ENCODE measurements around the gene NFATC1.

NFATC1 gene

GRCh38 chr18:79543861-79544385 lies 148.2 kb downstream of the NFATC1 start:
- no peak for DNase-seq

DNA sequence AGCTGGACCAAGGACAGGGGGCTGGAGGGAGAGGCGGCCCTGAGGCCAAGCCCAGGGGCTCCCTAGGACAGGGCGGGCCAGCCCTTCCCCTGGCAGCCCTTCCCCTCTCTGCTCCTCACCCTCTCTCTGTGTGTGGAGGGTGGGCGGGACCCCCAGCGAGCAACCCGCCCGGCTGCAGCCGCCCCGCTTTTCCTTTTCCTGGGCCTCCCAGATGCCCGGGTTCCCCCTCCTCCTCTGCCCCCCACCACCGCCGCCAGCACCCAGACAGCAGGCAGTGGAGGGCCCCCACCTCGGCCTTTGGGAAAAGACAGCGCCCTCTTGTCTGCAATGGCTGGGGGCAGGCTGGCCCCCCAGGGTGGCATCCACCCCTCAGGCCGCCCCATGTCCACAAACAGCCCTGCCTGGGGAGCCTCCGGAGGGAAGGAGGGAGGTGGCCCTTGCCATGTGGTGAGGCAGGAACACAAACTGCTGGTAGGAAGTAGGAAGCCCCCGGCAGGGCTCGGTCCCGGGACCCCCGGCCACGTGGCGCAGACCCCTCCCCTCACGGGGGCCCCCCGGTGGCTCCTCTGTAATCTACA lies 148.7 kb downstream of the NFATC1 start:
- no peak for DNase-seq

DNA sequence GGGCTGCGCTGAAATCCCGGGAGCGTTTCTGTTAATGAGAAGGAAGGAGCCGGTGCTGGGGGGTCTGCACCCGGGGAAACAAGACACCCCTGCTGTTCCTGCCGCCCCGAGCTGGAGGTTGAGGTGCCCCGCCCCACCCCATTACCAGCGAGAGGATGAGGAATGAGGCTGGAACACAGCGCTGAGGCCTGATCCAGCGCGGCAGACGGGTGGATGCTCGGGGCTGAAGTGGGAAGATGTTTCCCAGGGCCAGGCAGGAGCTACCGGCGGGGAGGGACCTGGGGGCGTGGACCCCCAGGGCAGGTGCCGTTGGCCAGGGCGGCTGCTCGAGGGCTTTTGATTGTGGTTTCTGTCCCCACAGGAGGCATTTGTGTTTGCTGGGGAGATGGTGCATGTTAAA lies 149.5 kb downstream of the NFATC1 start:
- no peak for DNase-seq

DNA sequence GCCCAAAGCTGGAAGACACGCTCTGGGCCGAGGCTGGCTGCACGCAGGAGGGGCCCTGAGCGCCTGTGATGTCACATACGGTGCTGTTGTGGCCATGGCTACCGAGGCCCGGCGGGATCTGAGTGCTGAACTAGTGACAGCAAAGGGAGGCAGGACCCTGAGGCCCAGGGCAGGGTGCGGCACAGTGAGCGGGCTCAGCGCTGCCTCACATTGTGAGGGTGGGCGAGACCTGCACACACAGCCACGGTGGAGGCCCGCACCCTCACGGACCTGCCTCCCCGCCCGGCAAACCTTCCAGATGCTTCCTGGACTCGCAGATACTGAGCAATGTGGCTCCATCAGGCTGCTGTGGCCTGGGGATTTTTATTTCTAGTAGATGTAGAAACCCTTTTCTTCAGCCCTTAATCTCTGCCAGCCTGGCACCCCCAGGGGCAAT lies 150.0 kb downstream of the NFATC1 start:
- no peak for DNase-seq

- DNase-seq: no peak
Measured at GRCh38 chr18:79546781-79547272, 151.1 kb downstream of the NFATC1 start.

DNA sequence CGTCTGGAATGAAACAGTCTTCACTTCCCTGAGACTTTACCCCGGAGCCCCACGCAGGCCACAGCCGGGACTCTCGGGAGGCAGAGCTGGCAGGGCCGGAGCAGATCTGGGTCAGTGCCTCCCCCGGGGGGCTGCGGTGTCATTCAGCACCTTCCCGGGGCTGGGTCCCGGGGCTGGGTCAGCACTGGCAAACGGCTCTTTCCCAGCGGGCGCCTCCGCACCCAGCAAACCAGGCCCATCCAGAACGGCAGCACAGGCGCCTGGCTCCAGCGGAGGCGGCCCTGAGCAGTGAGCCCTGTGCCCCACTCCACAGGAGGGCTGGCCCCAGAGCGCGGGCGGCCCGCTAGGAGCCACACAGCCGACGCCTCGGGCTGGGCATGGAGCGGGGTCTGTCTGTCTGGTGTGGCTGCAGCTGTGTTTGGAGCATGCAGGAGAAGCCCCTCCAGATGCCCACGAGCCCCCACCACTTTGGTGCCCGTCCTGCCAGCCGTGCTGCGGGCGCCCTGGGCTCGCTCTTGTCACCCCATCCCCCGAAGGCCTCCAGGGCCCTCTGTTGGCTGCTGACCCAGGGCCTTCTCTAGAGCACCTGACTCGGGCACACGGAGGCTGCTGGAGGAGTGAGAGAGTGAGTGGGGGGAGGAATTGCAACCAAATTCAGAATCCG lies 151.8 kb downstream of the NFATC1 start:
- no peak for DNase-seq

DNA sequence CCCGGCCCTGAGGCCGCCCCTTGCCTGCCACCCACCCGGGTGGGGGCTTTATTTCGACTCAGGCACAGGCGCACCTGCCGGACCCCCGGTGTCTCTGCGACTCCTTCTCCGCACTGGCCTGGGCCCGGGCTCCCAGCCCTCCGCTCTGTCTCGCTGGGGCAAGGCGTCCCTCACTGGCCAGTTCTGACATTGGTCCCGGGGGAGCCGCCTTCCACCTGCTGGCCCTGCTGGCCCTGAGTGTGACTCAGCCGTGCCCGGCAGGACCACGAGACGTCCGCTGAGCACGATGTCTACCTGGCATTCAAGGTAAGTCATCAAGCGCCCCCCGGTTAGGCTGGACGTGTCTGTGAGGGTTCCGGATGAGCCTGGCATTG lies 152.3 kb downstream of the NFATC1 start:
- no peak for DNase-seq

- DNase-seq: no peak
Measured at GRCh38 chr18:79548621-79548985, 152.9 kb downstream of the NFATC1 start.

DNA sequence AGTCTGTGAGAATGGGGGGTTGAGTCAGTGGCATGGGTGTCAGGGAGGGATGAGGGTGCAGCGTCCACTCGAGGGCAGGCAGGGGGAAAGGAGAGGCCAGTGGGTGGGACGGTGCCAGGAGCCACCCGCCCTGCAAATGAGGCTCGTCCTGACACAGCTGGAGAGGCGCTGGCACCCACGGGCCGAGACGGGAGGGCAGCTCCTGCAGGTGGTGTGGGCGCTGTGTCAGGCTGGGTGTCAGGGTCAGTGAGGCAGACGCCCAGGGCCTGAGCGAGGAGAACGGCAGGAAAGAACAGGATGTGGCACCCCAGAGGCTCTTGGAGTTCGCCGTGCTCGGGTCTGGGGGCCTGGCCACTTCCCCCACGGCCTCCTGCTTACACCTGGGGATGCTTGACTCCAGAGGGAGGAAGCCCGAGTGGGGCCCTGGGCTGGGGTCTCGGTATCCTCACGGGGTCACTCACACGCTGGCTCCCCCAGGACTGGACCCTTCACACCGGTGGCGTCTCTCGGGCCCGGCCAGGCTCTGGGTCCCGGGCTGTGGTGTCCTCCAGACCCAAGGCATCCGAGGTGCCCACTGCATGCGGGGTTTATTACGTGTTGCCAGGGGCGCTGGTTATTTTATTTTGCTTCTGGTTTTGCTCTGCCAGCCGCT lies 153.4 kb downstream of the NFATC1 start:
- no peak for DNase-seq

DNA sequence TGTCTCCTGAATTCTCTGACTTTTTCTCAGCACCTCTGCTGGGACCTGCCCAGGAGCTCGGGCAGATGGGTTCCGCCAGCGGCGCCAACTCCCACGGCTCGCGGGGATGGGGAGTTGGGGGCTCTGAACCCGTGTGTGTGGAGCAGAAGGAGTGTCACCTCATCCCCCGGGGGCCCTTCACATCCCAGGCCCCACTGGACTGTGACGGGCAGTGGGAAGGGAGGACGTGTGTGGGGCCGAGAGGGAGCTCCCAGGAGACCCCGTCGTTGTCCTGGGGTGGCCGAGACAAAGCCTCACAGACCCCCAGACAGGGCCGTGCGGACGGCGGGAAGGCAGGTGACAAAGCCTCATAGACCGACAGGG lies 153.9 kb downstream of the NFATC1 start:
- no peak for DNase-seq

DNA sequence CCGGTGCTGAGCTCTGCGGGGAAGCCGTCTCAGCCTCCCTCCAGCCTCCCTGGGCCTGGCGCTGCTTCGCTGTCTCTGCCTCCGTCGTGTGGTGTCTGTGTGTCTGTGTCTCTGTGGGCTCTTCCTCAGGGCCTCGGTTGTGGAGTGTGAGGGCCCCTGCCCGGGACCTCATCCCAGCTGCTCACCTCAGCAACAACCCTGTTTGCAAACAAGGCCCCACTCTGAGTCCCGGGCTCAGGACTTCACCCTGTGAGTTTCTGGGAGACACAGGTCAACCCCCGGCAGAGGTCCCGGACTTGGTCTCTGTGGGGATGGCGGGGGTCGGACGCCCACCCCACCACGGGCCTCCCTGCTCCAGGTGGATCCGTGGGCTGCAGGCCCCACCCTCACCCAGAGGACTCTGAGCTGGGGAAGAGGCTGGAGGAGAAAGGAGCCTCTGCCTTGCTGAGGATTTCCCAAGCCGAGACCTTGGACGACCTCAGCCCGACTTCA lies 156.5 kb downstream of the NFATC1 start:
- DNase-seq: no peak

DNA sequence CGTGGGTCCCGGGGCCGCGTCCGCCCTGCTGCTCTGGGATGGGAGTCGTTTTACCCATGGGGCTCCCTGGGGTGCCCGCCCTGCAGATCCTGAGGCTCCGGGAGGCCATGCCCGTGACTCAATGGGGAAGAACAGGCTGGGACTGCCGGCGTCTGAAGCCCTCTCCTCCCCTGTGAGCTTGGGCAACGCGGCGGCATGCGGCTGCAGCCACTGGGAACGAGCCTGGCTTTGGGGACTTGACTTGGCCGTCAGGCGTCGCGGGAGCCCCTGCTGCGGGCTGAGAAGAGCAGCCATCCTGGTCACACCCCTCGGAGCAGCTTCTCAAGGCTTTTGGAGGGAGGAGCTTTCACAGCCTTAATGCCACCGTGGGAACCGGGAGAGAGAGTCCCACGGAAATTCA lies 157.0 kb downstream of the NFATC1 start:
- DNase-seq: no peak

DNA sequence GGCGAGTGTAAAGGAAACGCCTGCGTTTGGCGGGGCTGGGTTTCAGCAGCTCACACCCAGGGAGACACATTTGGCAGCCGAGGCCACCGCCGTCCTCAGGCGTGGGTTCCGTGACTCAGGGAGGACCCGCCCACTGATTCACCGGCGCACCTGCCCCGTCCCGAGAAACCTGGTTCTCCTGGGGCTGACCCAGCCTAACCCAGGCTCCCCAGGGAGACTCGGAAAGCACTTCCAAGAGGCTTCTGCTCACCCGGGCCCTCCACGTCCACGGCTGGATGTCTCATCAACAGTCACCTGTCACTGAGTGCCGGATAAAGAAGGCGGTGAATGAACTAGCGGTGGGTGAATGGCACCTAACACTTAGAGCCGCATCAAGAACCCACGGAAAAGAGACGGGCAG lies 157.4 kb downstream of the NFATC1 start:
- no peak for DNase-seq

- no peak for DNase-seq
Measured at GRCh38 chr18:79553696-79554095, 158.0 kb downstream of the NFATC1 start.

DNA sequence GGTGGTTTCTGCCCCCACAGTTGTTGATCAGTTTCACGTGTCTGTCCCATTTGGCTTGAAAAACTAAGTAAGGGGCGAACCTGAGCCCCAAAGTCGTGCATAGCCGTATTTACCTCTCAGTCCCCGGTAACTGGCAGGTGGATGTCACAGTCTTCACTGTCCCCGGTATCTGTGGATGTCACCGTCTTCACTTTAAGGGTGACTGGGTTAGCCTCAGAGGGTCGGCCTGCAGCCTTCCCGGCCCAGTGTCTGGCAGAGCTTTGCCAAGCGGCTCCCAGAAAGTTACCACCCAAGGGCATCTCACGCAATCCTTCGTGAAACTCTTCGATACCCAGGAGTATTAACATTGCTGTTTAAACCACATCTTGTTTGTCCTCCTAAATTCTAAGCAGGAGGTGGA lies 158.6 kb downstream of the NFATC1 start:
- DNase-seq: no peak

DNA sequence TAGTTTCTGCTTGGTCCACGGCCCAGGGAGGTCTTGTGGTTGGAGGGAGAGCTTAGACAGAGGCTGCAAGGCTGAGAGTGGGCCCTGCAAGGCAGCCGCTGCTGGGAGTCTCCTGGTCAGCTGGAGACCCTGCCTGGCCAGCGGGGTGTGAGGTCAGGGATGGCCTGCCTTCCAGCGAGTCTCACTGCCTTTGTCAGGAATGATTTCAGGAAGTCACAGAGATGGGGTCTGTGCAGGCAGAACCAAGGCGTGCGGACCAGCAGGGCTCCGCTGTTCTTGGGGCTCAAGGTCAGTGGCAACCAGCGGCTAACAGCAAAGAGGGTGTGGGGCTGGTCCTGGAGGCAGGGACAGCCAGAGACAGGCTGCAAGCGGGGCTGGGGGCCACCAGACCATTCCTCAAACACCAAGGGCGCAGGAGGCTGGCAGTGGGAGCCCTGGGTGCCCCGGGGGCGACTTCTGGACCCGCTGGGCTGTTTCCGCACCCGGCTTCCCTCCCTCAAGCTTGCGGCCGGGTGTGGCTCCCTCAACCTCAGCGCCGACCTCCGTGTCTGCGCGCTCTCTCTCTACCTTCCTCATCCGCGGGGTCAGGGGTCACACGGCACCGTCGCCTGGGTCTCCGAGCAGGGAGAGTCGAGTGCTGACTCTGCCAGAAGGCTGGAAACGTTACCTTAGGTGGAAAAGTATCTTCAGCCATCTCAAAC lies 159.4 kb downstream of the NFATC1 start:
- DNase-seq: no peak

DNA sequence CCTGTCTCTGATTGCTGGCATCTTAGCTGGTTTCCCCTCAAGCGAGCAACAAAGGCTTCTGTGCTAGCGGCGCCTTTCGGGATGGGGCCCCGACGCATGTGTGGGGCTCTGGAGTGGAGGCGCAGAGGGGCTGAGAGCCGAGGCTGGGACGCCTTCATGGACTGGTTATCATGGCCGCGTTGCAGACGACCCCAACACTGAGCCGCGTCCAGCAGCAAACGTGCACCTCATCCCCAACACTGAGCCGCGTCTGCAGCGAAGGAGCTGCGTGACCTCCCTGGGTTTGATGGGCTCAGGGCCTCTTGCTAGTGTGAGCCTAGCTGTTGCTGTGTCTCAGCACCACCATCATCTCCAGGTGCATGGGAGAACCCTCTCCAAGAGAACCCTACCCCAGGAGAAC lies 160.2 kb downstream of the NFATC1 start:
- DNase-seq: no peak

DNA sequence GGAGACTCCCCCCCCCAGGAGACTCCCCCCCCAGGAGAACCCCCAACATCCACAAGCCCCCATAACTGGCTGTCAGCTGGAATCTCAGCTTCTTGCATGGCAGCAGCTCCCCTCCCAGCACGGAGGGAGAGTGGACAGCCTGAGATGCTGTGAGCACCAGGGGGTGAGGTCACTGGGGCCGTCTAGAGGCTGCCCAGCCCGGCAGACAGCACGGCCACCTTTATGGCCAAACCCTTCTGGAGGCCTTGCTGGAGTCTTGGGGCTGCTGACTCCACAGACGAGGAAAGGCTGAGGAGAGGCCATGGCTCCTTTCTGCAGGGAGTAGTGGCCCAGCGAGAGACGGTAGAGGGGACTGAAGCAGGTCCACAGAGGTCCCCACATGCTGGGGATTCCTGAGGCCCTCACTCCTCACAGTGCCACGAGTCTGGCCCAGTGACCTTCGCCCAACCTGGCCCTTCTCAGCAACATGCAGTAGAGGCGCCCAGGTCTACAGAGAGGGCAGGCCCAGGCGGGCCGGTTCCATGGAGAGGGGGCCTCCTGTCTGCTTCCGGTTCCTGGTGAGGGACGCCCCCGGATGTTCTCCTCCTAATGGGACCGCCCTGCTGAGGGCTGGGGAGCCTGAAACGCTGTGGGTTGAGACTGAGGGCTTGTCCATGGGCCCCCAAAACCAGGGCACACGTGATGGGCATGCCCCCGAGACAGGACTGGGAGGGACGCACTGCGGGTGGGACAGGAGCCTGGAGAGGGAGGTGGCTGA lies 161.3 kb downstream of the NFATC1 start:
- DNase-seq: no peak

DNA sequence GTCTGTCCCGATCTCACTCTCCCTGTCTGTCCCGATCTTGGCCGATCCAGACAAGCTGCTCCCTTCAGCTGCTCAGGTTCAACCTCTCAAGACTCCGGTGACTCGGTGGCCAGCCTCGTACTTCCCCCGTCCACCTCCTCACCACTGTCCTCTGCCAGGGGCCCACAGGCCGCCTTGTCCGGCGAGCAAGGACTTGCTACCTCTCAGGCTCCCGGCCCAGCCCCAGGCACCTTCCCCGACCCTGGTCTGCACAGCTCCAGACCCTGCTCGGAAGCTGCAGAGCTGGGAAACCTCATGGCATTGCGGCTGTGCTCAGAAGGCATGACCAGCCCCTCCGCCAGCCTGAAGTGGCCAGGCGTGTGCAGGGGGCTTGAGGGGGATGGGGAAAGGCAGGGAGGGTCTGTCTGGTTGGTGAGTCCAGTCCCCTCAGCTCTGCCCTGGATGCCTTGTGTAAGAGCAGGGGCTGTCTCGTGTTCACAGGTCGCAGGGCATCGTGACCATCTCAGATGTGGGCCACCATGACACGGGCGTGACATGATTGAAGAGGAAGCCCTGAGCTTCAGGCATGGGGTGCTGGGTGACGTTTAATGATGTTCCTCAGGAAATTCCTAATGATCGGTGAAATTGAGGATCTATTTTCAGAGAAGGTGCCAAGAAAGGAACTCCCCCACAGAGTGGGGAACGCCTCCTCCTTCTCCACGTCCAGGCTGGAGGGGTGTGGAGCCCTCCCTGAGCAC lies 162.6 kb downstream of the NFATC1 start:
- no peak for DNase-seq

DNA sequence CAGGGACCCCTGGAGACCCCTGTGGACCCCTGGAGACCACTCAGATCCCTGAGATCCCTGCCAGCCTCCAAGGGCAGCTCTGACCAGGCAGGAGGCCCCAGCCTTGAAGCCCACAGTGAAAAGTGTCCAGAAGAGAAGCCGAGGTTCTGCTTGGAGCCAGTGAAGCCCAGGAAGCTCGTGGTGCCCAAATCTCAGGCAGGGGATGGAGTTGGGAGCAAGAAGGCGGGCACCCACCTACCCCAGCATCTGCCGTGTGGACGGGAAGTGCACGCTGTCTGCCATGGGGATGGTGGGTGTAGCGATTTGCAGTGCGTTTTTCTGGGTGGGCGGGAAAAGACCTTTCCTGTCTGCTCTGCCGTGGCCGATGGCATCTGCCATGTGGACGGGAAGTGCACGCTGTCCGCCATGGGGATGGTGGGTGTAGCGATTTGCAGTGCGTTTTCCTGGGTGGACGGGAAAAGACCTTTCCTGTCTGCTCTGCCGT lies 163.2 kb downstream of the NFATC1 start:
- DNase-seq: no peak

- no peak for DNase-seq
Measured at GRCh38 chr18:79559436-79559835, 163.7 kb downstream of the NFATC1 start.

Data from SW 1271 (cell line).